ENCODE results near the gene MRPL18.
"Not testable (repeated sequence)": the region's sequence is repeated elsewhere in the genome, so short reads cannot be mapped to it uniquely, and the experiment has no call there.

MRPL18 gene
- 25.8 to 29.8 reads per million in 2 donors for total RNA-seq

- DNase-seq, result peak; percentile 62
Observed at GRCh38 chr6:159790149-159790955, at the start of gene MRPL18. Gene MRPL18, plus strand, starts transcription at chr6:159790467. Its CDS starts 121 bp downstream, at chr6:159790588.

GRCh38 chr6:159742165-159742564, 48.1 kb upstream of the MRPL18 start:
- DNase-seq, result no peak

GRCh38 chr6:159745081-159745480, 45.2 kb upstream of the MRPL18 start:
- no peak for DNase-seq

- DNase-seq, result no peak
Observed at GRCh38 chr6:159746759-159747158, 43.5 kb upstream of the MRPL18 start.

- DNase-seq, result not testable (repeated sequence)
Observed at GRCh38 chr6:159748127-159748526, 42.1 kb upstream of the MRPL18 start.

GRCh38 chr6:159751448-159751847, 38.8 kb upstream of the MRPL18 start:
- DNase-seq, result no peak

- DNase-seq, result no peak
Observed at GRCh38 chr6:159753081-159753872, 37.0 kb upstream of the MRPL18 start.

- no peak for DNase-seq
Observed at GRCh38 chr6:159754401-159754800, 35.9 kb upstream of the MRPL18 start.

- DNase-seq, result no peak
Observed at GRCh38 chr6:159754959-159755914, 35.0 kb upstream of the MRPL18 start.

- no peak for DNase-seq
Observed at GRCh38 chr6:159756508-159756907, 33.8 kb upstream of the MRPL18 start.

GRCh38 chr6:159758031-159759001, 32.0 kb upstream of the MRPL18 start:
- DNase-seq, result no peak

- no peak for DNase-seq
Observed at GRCh38 chr6:159759645-159760044, 30.6 kb upstream of the MRPL18 start.

GRCh38 chr6:159760602-159761057, 29.6 kb upstream of the MRPL18 start:
- no peak for DNase-seq

- no peak for DNase-seq
Observed at GRCh38 chr6:159761129-159761872, 29.0 kb upstream of the MRPL18 start.

- peak; percentile 92 for DNase-seq
Observed at GRCh38 chr6:159761873-159762680, 28.2 kb upstream of the MRPL18 start, which contains the start of gene ACAT2. Gene ACAT2, plus strand, starts transcription at chr6:159762045. Its CDS starts 43 bp downstream, at chr6:159762088.

GRCh38 chr6:159762681-159763293, 27.5 kb upstream of the MRPL18 start:
- DNase-seq, result no peak

- DNase-seq, result no peak
Observed at GRCh38 chr6:159766906-159767305, 23.4 kb upstream of the MRPL18 start.

- no peak for DNase-seq
Observed at GRCh38 chr6:159769470-159769869, 20.8 kb upstream of the MRPL18 start.

- no peak for DNase-seq
Observed at GRCh38 chr6:159772196-159772595, 18.1 kb upstream of the MRPL18 start.

Measured in activated gamma-delta T cell (primary cell).